Fibroblast of the conjunctiva (primary cell): Measurements from ENCODE around the gene SLC7A5.
A peak's percentile ranks its signal among the peaks of the same experiment; 100 is the strongest.
"Not testable (repeated sequence)": the region's sequence is repeated elsewhere in the genome, so short reads cannot be mapped to it uniquely, and the experiment has no call there.

Source experiments
- DNase-seq: peaks from one replicate; pipeline ENCODE4 v3.0.0-alpha.2; 2010; ENCODE audit warnings: low read depth

SLC7A5 gene

GRCh38 chr16:87861300-87862099 lies 7.8 kb downstream of the SLC7A5 start:
- not testable (repeated sequence) for DNase-seq

GRCh38 chr16:87860553-87861299 lies 8.6 kb downstream of the SLC7A5 start:
- DNase-seq = no peak

- not testable (repeated sequence) for DNase-seq
These were observed 10.9 kb downstream of the SLC7A5 start for GRCh38 chr16:87858151-87858993.

- DNase-seq = no peak
These were observed 12.5 kb downstream of the SLC7A5 start for GRCh38 chr16:87856791-87857228.

GRCh38 chr16:87855852-87856715 lies 13.2 kb downstream of the SLC7A5 start:
- no peak for DNase-seq

GRCh38 chr16:87854907-87855683 lies 14.2 kb downstream of the SLC7A5 start:
- DNase-seq = no peak

- DNase-seq = no peak
These were observed 15.0 kb downstream of the SLC7A5 start for GRCh38 chr16:87854053-87854906.

- peak; percentile 89 for DNase-seq
These were observed 15.8 kb downstream of the SLC7A5 start for GRCh38 chr16:87853411-87854052.

GRCh38 chr16:87851601-87852000 lies 17.7 kb downstream of the SLC7A5 start:
- DNase-seq = no peak

GRCh38 chr16:87851141-87851587 lies 18.1 kb downstream of the SLC7A5 start:
- no peak for DNase-seq

GRCh38 chr16:87850009-87851006 lies 19.0 kb downstream of the SLC7A5 start:
- no peak for DNase-seq

GRCh38 chr16:87849419-87850008 lies 19.8 kb downstream of the SLC7A5 start:
- no peak for DNase-seq

GRCh38 chr16:87848676-87849345 lies 20.5 kb downstream of the SLC7A5 start:
- DNase-seq = no peak

- no peak for DNase-seq
These were observed 21.3 kb downstream of the SLC7A5 start for GRCh38 chr16:87847785-87848675.

- no peak for DNase-seq
These were observed 21.9 kb downstream of the SLC7A5 start for GRCh38 chr16:87847467-87847784.
